HepG2 (cell line): ENCODE measurements around the gene ANKRD22. TPM values are rescaled to one million over a fixed set of nuclear protein-coding genes. Genes with fewer than 3 reads are reported as not detected.

ENCODE experiments used
- ATAC-seq: fragments of 200-7000 bp; cut with Tn5 transposase; 3 replicates; pipeline ENCODE4 v1.9.1; 2020; ENCODE audit warnings: mild to moderate bottlenecking, moderate library complexity
- BruUV-seq: library from RNA; stranded (reverse); fragments of 400-500 nt; replicated peaks from 2 replicates; lab custom pipeline; 2021; lab: Mats Ljungman, UMichigan
- CTCF ChIA-PET: fragments of 300-600 bp; formaldehyde crosslinking; extraction: SDS; loops from one replicate; lab custom pipeline; 2021; ENCODE audit warnings: low total read pairs, inconsistent platforms, low intra/inter-chr PET ratio; lab: Yijun Ruan, JAX
- POLR2A ChIA-PET: fragments of 350-600 bp; sonication (Branson Sonifier 250); formaldehyde crosslinking; loops from one replicate; lab custom pipeline; 2020; ENCODE audit warnings: antibody characterized with exemption, inconsistent platforms; lab: Yijun Ruan, JAX
- DNase-seq: peaks from one replicate; pipeline ENCODE4 v3.0.0-alpha.2; 2015; ENCODE audit warnings: low spot score
- FAIRE-seq: peaks from 3 replicates; lab custom pipeline; 2011; peaks lifted over from hg19 to GRCh38; lab: Jason Lieb, UNC
- H2AFZ ChIP-seq: one replicate; pipeline ENCODE4 v1.6.1; 2011; ENCODE audit warnings: low read length, inconsistent platforms
- H3K27ac ChIP-seq: fragments of 300-600 bp; 3 replicates; pipeline ENCODE4 v1.8.0; 2011; ENCODE audit warnings: mixed run types, mild to moderate bottlenecking, mixed read lengths, low read length, inconsistent platforms; ENCODE audit not compliant: insufficient read depth; ENCODE audit errors: extremely low read length
- H3K27me3 ChIP-seq, 2 experiments: fragments of 200-600 bp in 1 of 2; 2 replicates in 1 of 2; 3 replicates in 1 of 2; pipeline versions ENCODE4 v1.6.0 to v1.8.0; 2011; ENCODE audit warnings: low read length in 2 of 2, mild to moderate bottlenecking in 2 of 2, moderate library complexity in 2 of 2, inconsistent platforms in 1 of 2; ENCODE audit not compliant: insufficient read depth in 2 of 2, control insufficient read depth in 1 of 2
- H3K36me3 ChIP-seq, 2 experiments: fragments of 200-600 bp in 1 of 2; replicated peaks in 1 of 2; 2 replicates in 1 of 2; 3 replicates in 1 of 2; pipeline versions ENCODE4 v1.5.1 to v1.8.0; 2011; ENCODE audit warnings: low read length in 2 of 2, inconsistent platforms in 1 of 2; ENCODE audit not compliant: insufficient read depth in 2 of 2, control insufficient read depth in 1 of 2
- H3K4me1 ChIP-seq: 2 replicates; pipeline ENCODE4 v1.5.1; 2012; ENCODE audit warnings: low read length, inconsistent platforms; ENCODE audit not compliant: insufficient read depth
- H3K4me2 ChIP-seq: 2 replicates; pipeline ENCODE4 v1.6.0; 2011; ENCODE audit warnings: low read depth, low read length, inconsistent platforms
- H3K4me3 ChIP-seq, 3 experiments: fragments of 200-600 bp in 1 of 3; sonication (generic), shearing (Covaris generic) in 1 of 3; replicated peaks in 1 of 3; 2 replicates each; pipeline ENCODE4 v1.5.1; 2011 to 2016; ENCODE audit warnings: low read length in 3 of 3, inconsistent platforms in 2 of 3, low read depth in 2 of 3, mild to moderate bottlenecking in 2 of 3, control low read depth in 1 of 3, mixed read lengths in 1 of 3; ENCODE audit not compliant: insufficient read depth in 1 of 3
- H3K79me2 ChIP-seq: one replicate; pipeline ENCODE4 v1.6.1; 2011; ENCODE audit warnings: low read length, inconsistent platforms; ENCODE audit not compliant: insufficient read depth
- H3K9ac ChIP-seq: 2 replicates; pipeline ENCODE4 v1.6.0; 2011; ENCODE audit warnings: mild to moderate bottlenecking, low read depth, low read length, inconsistent platforms; ENCODE audit not compliant: insufficient read depth
- H3K9me3 ChIP-seq: 2 replicates; pipeline ENCODE4 v1.5.1; 2012; ENCODE audit warnings: mild to moderate bottlenecking, low read length
- H4K20me1 ChIP-seq: 2 replicates; pipeline ENCODE4 v1.6.0; 2011; ENCODE audit warnings: inconsistent platforms, mild to moderate bottlenecking, low read length, moderate library complexity; ENCODE audit not compliant: insufficient read depth
- ATAD3A ChIP-seq: sonication (generic); formaldehyde crosslinking; IDR thresholded peaks from 2 replicates; pipeline ENCODE4 v1.4.0; 2020; ENCODE audit warnings: missing genetic modification reagents
- ATF7 ChIP-seq, 2 experiments: fragments of 450-650 bp in 1 of 2; sonication (generic) in 1 of 2; formaldehyde crosslinking in 1 of 2; IDR thresholded peaks; 2 replicates each; pipeline versions ENCODE4 v1.4.0 to v1.6.1; 2016 to 2020; ENCODE audit warnings: antibody characterized with exemption in 1 of 2, mild to moderate bottlenecking in 1 of 2, missing genetic modification reagents in 1 of 2
- NAIF1 ChIP-seq: sonication (generic); formaldehyde crosslinking; IDR thresholded peaks from 2 replicates; pipeline ENCODE4 v1.5.0; 2020; ENCODE audit warnings: mild to moderate bottlenecking, missing genetic modification reagents, borderline replicate concordance
- NFIB ChIP-seq: sonication (generic); formaldehyde crosslinking; IDR thresholded peaks from 2 replicates; pipeline ENCODE4 v1.9.0; 2021; ENCODE audit warnings: missing genetic modification reagents, mild to moderate bottlenecking, borderline replicate concordance
- SUZ12 ChIP-seq: fragments of 150-350 bp; IDR thresholded peaks from 2 replicates; pipeline ENCODE4 v1.6.1; 2014; ENCODE audit warnings: low read depth, low read length
- WGBS: methylation state at CpG from one replicate; pipeline ENCODE4 v1.1.6; 2017; ENCODE audit warnings: low lambda C conversion rate; 5-methylcytosine and 5-hydroxymethylcytosine counted together
- in situ Hi-C: cut with HindIII; loops from 2 replicates; pipeline ENCODE4 v1.10.0; 2017; ENCODE audit warnings: low pct_unique_long_range_greater_than_20kb; ENCODE audit not compliant: extremely low pct_ligation_motif_present
- intact Hi-C: fragments of 100-400 bp; cut with micrococcal nuclease; formaldehyde crosslinking; loops from one replicate; pipeline ENCODE4 v1.10.0; 2022; ENCODE audit not compliant: unreplicated experiment
- polyA plus RNA-seq, 8 experiments: library from polyadenylated mRNA; depleted of rRNA in 3 of 8; stranded (reverse) in 7 of 8; unstranded in 1 of 8; fragments of >200 nt; fragmentation: Illumina TruSeq in 4 of 8; extraction: Trizol in 4 of 8; gene quantifications; 2 replicates each; pipeline versions ENCODE4 v1.2.1 to v1.2.3, GENCODE V29; 2011 to 2016; ENCODE audit warnings: low read depth in 4 of 8, missing spikeins in 1 of 8, mixed read lengths in 1 of 8; ENCODE audit not compliant: insufficient read depth in 1 of 8
- total RNA-seq, 5 experiments: library from RNA; depleted of rRNA; stranded (reverse); fragments of >200 nt; fragmentation: Illumina TruSeq; extraction: Trizol; gene quantifications; 2 replicates each; pipeline ENCODE4 v1.2.3, GENCODE V29; 2016; ENCODE audit warnings: low read depth in 1 of 5

ANKRD22 gene
- total and polyA plus RNA-seq, 2 of the 13 experiments (the other 11 are each of a cell fraction or from before 2014, with no cell fraction given): not detected

- Histone ChIP-seq H3K79me2 (no peaks in the 10 kb centered on the region), H4K20me1 (no peaks in the 10 kb centered on the region), H3K9me3 (no peaks in the 10 kb centered on the region), H3K36me3 (no peaks in the 10 kb centered on the region), H3K27ac (no peak overlapping the region), H3K4me2 (no peak overlapping the region), H3K27me3 (no peaks in the 10 kb centered on the region), H3K4me1 (no peaks in the 10 kb centered on the region), H2AFZ (no peak overlapping the region), H3K4me3 (no peak overlapping the region), H3K9ac (no peak overlapping the region)
- intact Hi-C loops (no loop called here), in situ Hi-C loops (no loop called here)
- ATAC-seq (no peak), FAIRE-seq (no peak), DNase-seq (no peak)
- ChIA-PET CTCF (no interaction called here), POLR2A (no interaction called here)
- TF ChIP-seq ATAD3A (no peak), NFIB (CRISPR knock-in tag) (no peak), NAIF1 (no peak)
- WGBS: 31% methylated on average over 4 of the region's 4 CpGs
- no TSS peak for BruUV-seq
Observed at GRCh38 chr10:88852327-88852726, 683 bp upstream of the ANKRD22 start.

- no peak overlapping the region for H3K27ac ChIP-seq
- 0% methylated on average over 1 of the region's 1 CpG for WGBS
- no peak for ATAC-seq
- H3K4me3 ChIP-seq: no peak overlapping the region
- TF ChIP-seq SUZ12 (no peak), ATF7 (IDR thresholded peaks at IDR 0.05) (peak; percentile 56; the same call in 1 of the 2 replicates), ATF7 (CRISPR knock-in tag; IDR thresholded peaks at IDR 0.05) (no peak)
- TF ChIP-seq, all 625 proteins: peak for 1
- in situ Hi-C loops: no loop called here
- H3K27me3 ChIP-seq: no peaks in the 10 kb centered on the region
- H3K4me1 ChIP-seq: no peaks in the 10 kb centered on the region
- intact Hi-C loops: no loop called here
- H2AFZ ChIP-seq: no peak overlapping the region
- BruUV-seq: no TSS peak
- FAIRE-seq (no peak), DNase-seq (no peak)
- CTCF ChIA-PET: no interaction called here
- no peaks in the 10 kb centered on the region for H3K36me3 ChIP-seq
- H4K20me1 ChIP-seq: no peaks in the 10 kb centered on the region
- no peak overlapping the region for H3K4me2 ChIP-seq
- H3K79me2 ChIP-seq: no peaks in the 10 kb centered on the region
- H3K9ac ChIP-seq: no peak overlapping the region
- POLR2A ChIA-PET: no interaction called here
- H3K9me3 ChIP-seq: no peaks in the 10 kb centered on the region
Observed at GRCh38 chr10:88850712-88851111, 932 bp downstream of the ANKRD22 start.
